ENCODE results near the gene KCNN2. TPM values are rescaled to one million over a fixed set of nuclear protein-coding genes. Genes with fewer than 3 reads are reported as not detected.

Gene KCNN2
- total RNA-seq, 1 donor from 2014 or later = 2.0 TPM

DNA sequence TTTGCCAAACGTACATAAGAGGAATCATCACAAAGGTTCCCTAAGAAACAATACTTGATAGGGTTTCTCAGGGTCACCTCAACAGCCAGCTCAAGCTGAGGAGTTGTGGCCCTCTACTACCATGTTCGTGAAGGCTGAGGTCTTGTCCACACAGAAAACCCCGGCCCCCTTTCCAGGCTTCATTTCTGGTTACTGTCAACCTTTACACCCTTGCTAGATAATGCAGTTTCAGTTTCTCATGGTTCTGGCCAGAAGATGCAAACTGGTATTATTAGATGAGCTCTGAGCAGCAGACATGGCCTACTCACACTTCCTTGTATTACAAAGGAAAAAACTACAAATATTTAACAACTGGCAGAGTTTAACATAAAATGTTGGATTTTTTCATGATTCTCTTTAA, 22.8 kb upstream of the KCNN2 start:
- Mint-ChIP-seq H3K27ac (no peak overlapping the region), H3K4me3 (ENCODE audit: low read depth) (no peak overlapping the region), H3K27me3 (no peaks in the 10 kb centered on the region), H3K36me3 (ENCODE audit: insufficient read depth) (no peaks in the 10 kb centered on the region), H3K9me3 (ENCODE audit: low read depth) (no peaks in the 10 kb centered on the region), H3K4me1 (ENCODE audit: low read depth) (no peaks in the 10 kb centered on the region)
- TF ChIP-seq, protein P1, sequence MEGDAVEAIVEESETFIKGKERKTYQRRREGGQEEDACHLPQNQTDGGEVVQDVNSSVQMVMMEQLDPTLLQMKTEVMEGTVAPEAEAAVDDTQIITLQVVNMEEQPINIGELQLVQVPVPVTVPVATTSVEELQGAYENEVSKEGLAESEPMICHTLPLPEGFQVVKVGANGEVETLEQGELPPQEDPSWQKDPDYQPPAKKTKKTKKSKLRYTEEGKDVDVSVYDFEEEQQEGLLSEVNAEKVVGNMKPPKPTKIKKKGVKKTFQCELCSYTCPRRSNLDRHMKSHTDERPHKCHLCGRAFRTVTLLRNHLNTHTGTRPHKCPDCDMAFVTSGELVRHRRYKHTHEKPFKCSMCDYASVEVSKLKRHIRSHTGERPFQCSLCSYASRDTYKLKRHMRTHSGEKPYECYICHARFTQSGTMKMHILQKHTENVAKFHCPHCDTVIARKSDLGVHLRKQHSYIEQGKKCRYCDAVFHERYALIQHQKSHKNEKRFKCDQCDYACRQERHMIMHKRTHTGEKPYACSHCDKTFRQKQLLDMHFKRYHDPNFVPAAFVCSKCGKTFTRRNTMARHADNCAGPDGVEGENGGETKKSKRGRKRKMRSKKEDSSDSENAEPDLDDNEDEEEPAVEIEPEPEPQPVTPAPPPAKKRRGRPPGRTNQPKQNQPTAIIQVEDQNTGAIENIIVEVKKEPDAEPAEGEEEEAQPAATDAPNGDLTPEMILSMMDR (IDR thresholded peaks at IDR 0.05; ENCODE audit: unreplicated experiment) = no peak
- DNase-seq (ENCODE audit: low spot score, unreplicated experiment) = no peak

DNA sequence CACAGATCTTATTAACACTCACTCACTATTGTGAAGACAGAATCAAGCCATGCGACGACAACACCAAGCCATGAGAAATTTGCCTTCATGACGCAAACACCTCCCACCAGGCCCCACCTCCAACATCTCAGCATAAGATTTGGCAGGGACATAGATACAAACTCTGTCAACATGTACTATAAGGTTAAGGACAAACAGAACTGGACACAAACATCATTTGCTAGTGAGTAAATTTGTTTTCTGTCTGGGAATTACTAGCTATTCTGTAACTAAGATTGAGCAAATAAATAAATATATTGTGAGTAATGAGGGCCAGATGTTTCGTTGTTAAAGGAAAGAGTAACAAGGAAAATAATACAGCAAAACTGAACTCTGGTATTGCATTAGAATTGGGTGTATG, 15.7 kb upstream of the KCNN2 start:
- Mint-ChIP-seq H3K4me3 (ENCODE audit: low read depth) (no peak overlapping the region), H3K27ac (no peak overlapping the region), H3K27me3 (no peaks in the 10 kb centered on the region), H3K4me1 (ENCODE audit: low read depth) (no peaks in the 10 kb centered on the region), H3K9me3 (ENCODE audit: low read depth) (no peaks in the 10 kb centered on the region), H3K36me3 (ENCODE audit: insufficient read depth) (no peaks in the 10 kb centered on the region)
- TF ChIP-seq, protein P1 (IDR thresholded peaks at IDR 0.05; ENCODE audit: unreplicated experiment) = no peak
- no peak for DNase-seq (ENCODE audit: low spot score, unreplicated experiment)

DNA sequence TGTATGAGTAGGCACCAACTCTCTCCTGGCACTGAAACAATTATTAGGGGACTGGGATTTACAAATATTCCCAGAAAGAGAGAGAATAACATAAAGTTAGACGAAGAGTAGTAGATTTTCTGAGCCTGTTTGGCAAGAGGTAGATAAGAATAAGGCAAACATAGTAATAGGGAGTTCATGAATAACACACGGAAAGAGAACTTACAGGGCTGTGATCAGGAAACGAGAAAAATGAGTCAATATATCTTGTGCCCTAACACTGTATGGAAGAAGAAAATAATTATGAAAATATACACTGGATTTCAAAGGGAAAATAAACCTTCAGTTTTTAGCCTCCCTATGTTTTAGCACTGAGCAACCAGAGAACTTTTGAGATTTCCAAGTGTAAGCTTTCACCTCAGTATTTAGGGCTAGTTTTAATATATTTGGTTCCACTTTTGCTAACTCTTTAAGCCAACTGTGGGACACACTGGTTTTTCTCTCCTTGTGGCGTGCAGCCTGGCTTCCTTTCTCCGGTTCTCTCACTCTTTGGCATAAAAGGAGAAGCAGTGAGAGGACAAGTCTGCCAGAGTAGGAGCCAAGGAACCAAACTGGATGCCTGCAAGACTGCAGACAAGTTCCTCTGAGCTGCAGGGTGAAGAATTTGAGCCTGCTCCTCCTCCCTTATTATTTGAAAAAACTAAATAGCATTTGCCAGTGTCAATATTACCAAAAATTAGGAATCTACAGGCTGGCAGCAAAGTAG, 6.6 kb upstream of the KCNN2 start:
- Mint-ChIP-seq H3K9me3 (ENCODE audit: low read depth) (no peaks in the 10 kb centered on the region), H3K4me3 (ENCODE audit: low read depth) (no peak overlapping the region), H3K4me1 (ENCODE audit: low read depth) (peaks cover 4% of the 10 kb centered on the region), H3K27ac (no peak overlapping the region), H3K36me3 (ENCODE audit: insufficient read depth) (no peaks in the 10 kb centered on the region), H3K27me3 (peaks cover 19% of the 10 kb centered on the region)
- TF ChIP-seq, protein P1 (IDR thresholded peaks at IDR 0.05; ENCODE audit: unreplicated experiment) = no peak
- no peak for DNase-seq (ENCODE audit: low spot score, unreplicated experiment)

DNA sequence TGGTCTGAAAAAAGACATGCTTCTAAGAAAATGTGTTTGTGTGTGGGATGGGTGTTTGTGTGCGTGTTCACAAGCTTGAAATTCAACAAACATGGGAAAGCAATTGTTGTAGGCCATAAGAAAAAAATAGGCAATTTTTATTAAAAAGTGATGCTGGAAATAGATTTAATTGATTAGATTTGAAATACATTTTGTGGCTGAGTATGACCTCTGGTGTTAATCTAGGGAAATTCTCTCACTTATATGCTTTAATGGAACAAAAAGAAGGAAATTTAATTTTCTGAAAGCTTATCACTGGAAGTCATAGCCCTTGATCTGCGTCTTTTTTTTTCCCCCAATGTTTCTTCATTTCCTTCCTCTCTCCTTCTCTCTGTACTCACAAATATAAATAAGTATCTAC, 3.5 kb upstream of the KCNN2 start:
- DNase-seq (ENCODE audit: low spot score, unreplicated experiment) = no peak
- Mint-ChIP-seq H3K36me3 (ENCODE audit: insufficient read depth) (no peaks in the 10 kb centered on the region), H3K4me1 (ENCODE audit: low read depth) (peaks cover 7% of the 10 kb centered on the region), H3K9me3 (ENCODE audit: low read depth) (no peaks in the 10 kb centered on the region), H3K27me3 (peaks cover 24% of the 10 kb centered on the region), H3K27ac (no peak overlapping the region), H3K4me3 (ENCODE audit: low read depth) (no peak overlapping the region)
- TF ChIP-seq, protein P1 (IDR thresholded peaks at IDR 0.05; ENCODE audit: unreplicated experiment) = peak; percentile 37

DNA sequence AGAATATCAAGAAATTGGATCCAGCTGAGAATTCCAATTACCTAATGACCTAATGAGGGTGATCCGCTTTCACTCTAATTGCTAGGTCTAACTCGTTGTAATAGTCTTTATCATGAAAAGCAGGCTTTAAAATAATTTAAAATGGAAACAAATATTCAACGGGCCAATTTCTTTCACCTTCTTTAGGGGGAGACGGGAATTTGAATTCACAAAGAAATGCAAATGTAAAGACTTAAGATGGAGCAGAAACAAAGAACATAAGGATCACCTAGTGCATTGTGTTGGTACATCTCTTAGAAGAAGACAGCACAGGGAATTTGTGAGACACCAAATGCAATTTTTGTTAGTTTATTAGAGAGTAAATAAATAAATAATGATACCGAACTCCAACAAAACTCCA, 1.5 kb upstream of the KCNN2 start:
- TF ChIP-seq, protein P1 (IDR thresholded peaks at IDR 0.05; ENCODE audit: unreplicated experiment) = no peak
- Mint-ChIP-seq H3K36me3 (ENCODE audit: insufficient read depth) (no peaks in the 10 kb centered on the region), H3K4me3 (ENCODE audit: low read depth) (peak overlapping the region; percentile 84), H3K27me3 (peaks cover 36% of the 10 kb centered on the region), H3K4me1 (ENCODE audit: low read depth) (peaks cover 13% of the 10 kb centered on the region), H3K9me3 (ENCODE audit: low read depth) (no peaks in the 10 kb centered on the region), H3K27ac (no peak overlapping the region)
- DNase-seq (ENCODE audit: low spot score, unreplicated experiment) = no peak

All from progenitor cell of endocrine pancreas (in vitro differentiated cells).